ENCODE measurements around the gene ACE. TPM values are rescaled to one million over a fixed set of nuclear protein-coding genes. Genes with fewer than 3 reads are reported as not detected.

The ACE gene
- total and polyA plus RNA-seq, 2 experiments from 2014 or later, result 0.82 to 9.1 TPM

GRCh38 chr17:63475491-63476412 is 1.1 kb upstream of the ACE start:
- no peaks in the 10 kb centered on the region for H3K36me3 Mint-ChIP-seq (ENCODE audit: low read depth)
- H3K4me2 ChIP-seq, result peak overlapping the region; percentile 99
- H3F3A ChIP-seq (replicated peaks; ENCODE audit: low read depth), result 0 out of 2 replicates have a peak, but pooled peaks cover 5% of the 10 kb centered on the region
- H3K27ac Mint-ChIP-seq, result no peak overlapping the region
- no peaks in the 10 kb centered on the region for H3K9me2 ChIP-seq (ENCODE audit: insufficient read depth)
- H3K79me2 ChIP-seq (replicated peaks; ENCODE audit: insufficient read depth), result no peaks in the 10 kb centered on the region
- H2AFZ ChIP-seq, result 0 out of 2 replicates have a peak overlapping the region, but pooled peaks have one; percentile 81
- H3K27me3 Mint-ChIP-seq (ENCODE audit: insufficient read depth, low read depth, poor library complexity), result peaks cover 34% of the 10 kb centered on the region
- no peak for ATAC-seq
- peak; percentile 39 for DNase-seq (ENCODE audit: low spot score)
- peaks cover 24% of the 10 kb centered on the region for H3K4me1 ChIP-seq (ENCODE audit: insufficient read depth)
- no peak overlapping the region for H3K27ac ChIP-seq (ENCODE audit: low read depth)
- peak overlapping the region; percentile 63 for H3K4me3 Mint-ChIP-seq
- no peaks in the 10 kb centered on the region for H4K20me1 ChIP-seq (replicated peaks; ENCODE audit: insufficient read depth)
- H3K4me1 Mint-ChIP-seq, result peaks cover 32% of the 10 kb centered on the region
- H3K4me3 ChIP-seq, result peak overlapping the region; percentile 78
- H3K36me3 ChIP-seq (ENCODE audit: insufficient read depth), result no peaks in the 10 kb centered on the region
- no peaks in the 10 kb centered on the region; the same call in 2 of the 3 replicates for H3K9me3 Mint-ChIP-seq
- H3K27me3 ChIP-seq (ENCODE audit: insufficient read depth), result peaks cover 19% of the 10 kb centered on the region
- no peak; the same call in 1 of the 2 replicates for TF ChIP-seq POLR2AphosphoS5 (IDR thresholded peaks at IDR 0.05; ENCODE audit: low read depth)
- no peak for TF ChIP-seq JUNB (IDR thresholded peaks at IDR 0.05; ENCODE audit: unreplicated experiment)
- TF ChIP-seq EZH2phosphoT487 (IDR thresholded peaks at IDR 0.05; ENCODE audit: unreplicated experiment), result no peak
- no peak for TF ChIP-seq NANOG (IDR thresholded peaks at IDR 0.05; ENCODE audit: borderline replicate concordance)
- no peak for TF ChIP-seq ZNF331 (CRISPR knock-in tag; IDR thresholded peaks at IDR 0.05; ENCODE audit: low read depth)
- TF ChIP-seq STAT1 (IDR thresholded peaks at IDR 0.05; ENCODE audit: unreplicated experiment), result no peak
- no peak for TF ChIP-seq REST (IDR thresholded peaks at IDR 0.05; ENCODE audit: unreplicated experiment)
- TF ChIP-seq ZNF114 (CRISPR knock-in tag; IDR thresholded peaks at IDR 0.05), result no peak
- TF ChIP-seq EZH2 (IDR thresholded peaks at IDR 0.05; ENCODE audit: low read depth, unreplicated experiment), result no peak
- TF ChIP-seq, protein P1, sequence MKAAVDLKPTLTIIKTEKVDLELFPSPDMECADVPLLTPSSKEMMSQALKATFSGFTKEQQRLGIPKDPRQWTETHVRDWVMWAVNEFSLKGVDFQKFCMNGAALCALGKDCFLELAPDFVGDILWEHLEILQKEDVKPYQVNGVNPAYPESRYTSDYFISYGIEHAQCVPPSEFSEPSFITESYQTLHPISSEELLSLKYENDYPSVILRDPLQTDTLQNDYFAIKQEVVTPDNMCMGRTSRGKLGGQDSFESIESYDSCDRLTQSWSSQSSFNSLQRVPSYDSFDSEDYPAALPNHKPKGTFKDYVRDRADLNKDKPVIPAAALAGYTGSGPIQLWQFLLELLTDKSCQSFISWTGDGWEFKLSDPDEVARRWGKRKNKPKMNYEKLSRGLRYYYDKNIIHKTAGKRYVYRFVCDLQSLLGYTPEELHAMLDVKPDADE (IDR thresholded peaks at IDR 0.05), result no peak
- TF ChIP-seq, protein P2, sequence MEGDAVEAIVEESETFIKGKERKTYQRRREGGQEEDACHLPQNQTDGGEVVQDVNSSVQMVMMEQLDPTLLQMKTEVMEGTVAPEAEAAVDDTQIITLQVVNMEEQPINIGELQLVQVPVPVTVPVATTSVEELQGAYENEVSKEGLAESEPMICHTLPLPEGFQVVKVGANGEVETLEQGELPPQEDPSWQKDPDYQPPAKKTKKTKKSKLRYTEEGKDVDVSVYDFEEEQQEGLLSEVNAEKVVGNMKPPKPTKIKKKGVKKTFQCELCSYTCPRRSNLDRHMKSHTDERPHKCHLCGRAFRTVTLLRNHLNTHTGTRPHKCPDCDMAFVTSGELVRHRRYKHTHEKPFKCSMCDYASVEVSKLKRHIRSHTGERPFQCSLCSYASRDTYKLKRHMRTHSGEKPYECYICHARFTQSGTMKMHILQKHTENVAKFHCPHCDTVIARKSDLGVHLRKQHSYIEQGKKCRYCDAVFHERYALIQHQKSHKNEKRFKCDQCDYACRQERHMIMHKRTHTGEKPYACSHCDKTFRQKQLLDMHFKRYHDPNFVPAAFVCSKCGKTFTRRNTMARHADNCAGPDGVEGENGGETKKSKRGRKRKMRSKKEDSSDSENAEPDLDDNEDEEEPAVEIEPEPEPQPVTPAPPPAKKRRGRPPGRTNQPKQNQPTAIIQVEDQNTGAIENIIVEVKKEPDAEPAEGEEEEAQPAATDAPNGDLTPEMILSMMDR (conservative IDR thresholded peaks at IDR 0.05; ENCODE audit: low read depth in 2 of 2), result no peak
- TF ChIP-seq ZNF462 (CRISPR knock-in tag; IDR thresholded peaks at IDR 0.05), result no peak
- no peak for TF ChIP-seq CREB1 (CRISPR knock-in tag; IDR thresholded peaks at IDR 0.05; ENCODE audit: low read depth)
